ENCODE measurements around the gene ZBTB8B. TPM values are rescaled to one million over a fixed set of nuclear protein-coding genes. Genes with fewer than 3 reads are reported as not detected.
"Not testable (repeated sequence)": the region's sequence is repeated elsewhere in the genome, so short reads cannot be mapped to it uniquely, and the experiment has no call there.

The ZBTB8B gene
- total RNA-seq, 4 donors from 2014 or later = 0.06 to 3.6 TPM; not detected in 2

DNA sequence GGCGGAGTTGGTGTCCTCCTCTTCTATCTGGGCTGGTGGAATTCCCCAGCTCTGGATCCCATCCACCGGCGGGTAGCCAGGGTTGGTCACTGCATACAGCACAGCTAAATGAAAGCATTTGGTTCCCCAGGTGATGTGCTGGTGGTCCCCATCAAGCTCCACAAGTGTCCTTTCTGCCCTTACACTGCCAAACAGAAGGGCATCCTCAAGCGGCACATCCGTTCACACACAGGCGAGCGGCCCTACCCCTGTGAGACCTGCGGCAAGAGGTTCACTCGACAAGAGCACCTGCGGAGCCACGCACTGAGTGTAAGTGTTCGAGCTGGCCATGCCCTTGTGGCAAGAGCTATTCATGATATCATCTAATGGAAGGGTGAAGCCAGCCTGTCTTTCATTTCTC is 15.9 kb downstream of the ZBTB8B start:
- TF ChIP-seq, protein P1, sequence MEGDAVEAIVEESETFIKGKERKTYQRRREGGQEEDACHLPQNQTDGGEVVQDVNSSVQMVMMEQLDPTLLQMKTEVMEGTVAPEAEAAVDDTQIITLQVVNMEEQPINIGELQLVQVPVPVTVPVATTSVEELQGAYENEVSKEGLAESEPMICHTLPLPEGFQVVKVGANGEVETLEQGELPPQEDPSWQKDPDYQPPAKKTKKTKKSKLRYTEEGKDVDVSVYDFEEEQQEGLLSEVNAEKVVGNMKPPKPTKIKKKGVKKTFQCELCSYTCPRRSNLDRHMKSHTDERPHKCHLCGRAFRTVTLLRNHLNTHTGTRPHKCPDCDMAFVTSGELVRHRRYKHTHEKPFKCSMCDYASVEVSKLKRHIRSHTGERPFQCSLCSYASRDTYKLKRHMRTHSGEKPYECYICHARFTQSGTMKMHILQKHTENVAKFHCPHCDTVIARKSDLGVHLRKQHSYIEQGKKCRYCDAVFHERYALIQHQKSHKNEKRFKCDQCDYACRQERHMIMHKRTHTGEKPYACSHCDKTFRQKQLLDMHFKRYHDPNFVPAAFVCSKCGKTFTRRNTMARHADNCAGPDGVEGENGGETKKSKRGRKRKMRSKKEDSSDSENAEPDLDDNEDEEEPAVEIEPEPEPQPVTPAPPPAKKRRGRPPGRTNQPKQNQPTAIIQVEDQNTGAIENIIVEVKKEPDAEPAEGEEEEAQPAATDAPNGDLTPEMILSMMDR (IDR thresholded peaks at IDR 0.05) = no peak
- no peak for TF ChIP-seq POLR2A (IDR thresholded peaks at IDR 0.05)
- H3K27ac ChIP-seq = no peak overlapping the region
- no peaks in the 10 kb centered on the region for H3K36me3 ChIP-seq
- no peak for DNase-seq
- H3K4me1 ChIP-seq = no peaks in the 10 kb centered on the region
- no peaks in the 10 kb centered on the region for H3K27me3 ChIP-seq
- H3K9me3 ChIP-seq = no peaks in the 10 kb centered on the region
- intact Hi-C loops (cut with DNase I; ENCODE audit: low total_unique reads) = no loop called here
- H3K4me3 ChIP-seq = no peak overlapping the region

DNA sequence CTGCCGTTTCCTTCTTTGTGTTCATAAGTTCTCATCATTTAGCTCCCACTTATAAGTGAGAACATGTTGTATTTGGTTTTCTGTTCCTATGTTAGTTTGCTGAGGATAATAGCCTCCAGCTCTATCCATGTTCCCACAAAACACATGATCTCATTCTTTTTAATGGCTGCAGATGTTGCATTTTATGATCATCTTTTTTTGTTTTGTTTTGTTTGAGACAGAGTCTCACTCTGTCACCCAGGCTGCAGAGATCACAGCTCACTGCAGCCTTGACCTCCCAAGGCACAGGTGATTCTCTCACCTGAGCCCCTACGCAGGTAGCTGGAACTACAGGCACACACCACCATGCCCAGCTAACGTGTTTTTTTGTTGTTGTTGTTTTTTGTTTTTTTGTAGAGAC is 16.9 kb downstream of the ZBTB8B start:
- H3K9me3 ChIP-seq; H3K36me3 ChIP-seq; H3K27me3 ChIP-seq; H3K4me1 ChIP-seq; H3K4me3 ChIP-seq; intact Hi-C loops (cut with DNase I; ENCODE audit: low total_unique reads); DNase-seq: not testable (repeated sequence)
- peak overlapping the region; percentile 30 to 46 for H3K27ac ChIP-seq

DNA sequence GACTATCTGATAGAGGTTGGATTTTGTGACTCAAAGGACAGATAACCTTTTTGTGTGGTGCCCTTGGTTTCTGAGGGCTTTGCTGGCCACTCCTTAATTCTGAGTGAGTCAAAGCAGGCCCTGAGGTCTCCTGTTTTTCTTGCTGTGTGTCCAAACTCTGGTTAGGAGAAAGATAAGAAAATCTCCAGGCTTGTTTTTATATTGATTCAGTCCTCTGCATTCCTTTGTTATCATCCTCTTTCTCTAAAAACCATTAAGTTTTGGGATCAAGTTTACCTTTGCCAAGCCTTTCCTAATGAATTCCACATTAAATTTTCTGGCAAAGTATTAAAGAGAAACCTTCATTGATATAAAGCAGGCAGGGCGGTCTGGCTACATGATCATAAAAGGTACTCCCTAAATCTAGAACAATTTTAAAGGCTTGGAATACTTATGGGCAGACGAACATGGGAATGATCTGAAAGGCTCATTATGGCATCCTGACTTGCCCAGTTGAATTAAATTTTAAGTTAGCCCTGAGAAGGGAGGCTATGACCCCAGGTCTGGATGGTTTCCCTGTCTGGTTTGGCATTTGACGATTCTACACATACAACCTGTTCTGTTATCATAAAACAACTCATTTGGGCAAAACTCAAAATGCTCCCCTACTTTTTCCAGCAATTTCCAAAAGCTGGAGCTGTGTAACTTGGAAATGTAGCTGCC is 20.8 kb downstream of the ZBTB8B start:
- H3K4me3 ChIP-seq = no peak overlapping the region
- no peaks in the 10 kb centered on the region for H3K36me3 ChIP-seq
- TF ChIP-seq, protein P1 (IDR thresholded peaks at IDR 0.05) = no peak
- TF ChIP-seq POLR2A (IDR thresholded peaks at IDR 0.05) = no peak
- intact Hi-C loops (cut with DNase I; ENCODE audit: low total_unique reads) = no loop called here
- no peaks in the 10 kb centered on the region for H3K9me3 ChIP-seq
- H3K27me3 ChIP-seq = no peaks in the 10 kb centered on the region
- H3K27ac ChIP-seq = peak overlapping the region; percentile 31 to 66
- H3K4me1 ChIP-seq = no peaks in the 10 kb centered on the region
- DNase-seq = peak in 1 of 2 donors; percentile 56

DNA sequence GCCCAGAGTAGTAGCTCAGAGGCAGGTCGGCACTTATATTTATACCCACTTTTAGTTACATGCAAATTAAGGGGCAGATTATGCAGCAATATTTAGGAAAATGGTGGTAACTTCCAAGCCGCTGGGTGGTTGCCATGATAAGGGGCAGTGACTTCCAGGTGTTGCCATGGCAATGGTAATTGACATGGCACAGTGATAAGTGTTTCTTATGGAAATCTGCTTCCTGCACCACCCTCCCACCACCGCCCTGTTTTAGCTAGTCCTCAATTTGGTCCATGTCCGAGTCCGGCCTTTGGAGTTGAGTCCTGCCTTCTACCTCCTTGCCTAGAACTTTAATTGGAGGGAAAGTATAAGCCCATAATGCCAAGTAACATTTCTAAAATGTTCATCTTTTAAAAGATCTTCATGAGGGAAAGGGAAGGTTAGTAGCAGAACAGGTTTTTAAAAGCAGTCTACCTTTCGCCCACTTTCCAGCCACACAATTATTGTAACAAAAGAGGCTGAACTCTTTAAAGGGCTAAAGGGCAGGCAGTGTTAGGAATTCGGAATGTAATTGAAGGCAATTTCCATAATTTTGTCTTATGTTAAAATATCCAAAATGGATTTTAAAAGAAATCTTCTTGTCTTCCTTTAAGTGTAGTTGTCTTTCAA is 21.7 kb downstream of the ZBTB8B start:
- peak overlapping the region; percentile 31 to 66 for H3K27ac ChIP-seq
- H3K4me1 ChIP-seq = no peaks in the 10 kb centered on the region
- TF ChIP-seq POLR2A (IDR thresholded peaks at IDR 0.05) = no peak
- TF ChIP-seq, protein P1 (IDR thresholded peaks at IDR 0.05) = no peak
- no peak for DNase-seq
- intact Hi-C loops (cut with DNase I; ENCODE audit: low total_unique reads) = no loop called here
- no peak overlapping the region for H3K4me3 ChIP-seq
- H3K9me3 ChIP-seq = no peaks in the 10 kb centered on the region
- no peaks in the 10 kb centered on the region for H3K36me3 ChIP-seq
- no peaks in the 10 kb centered on the region for H3K27me3 ChIP-seq

DNA sequence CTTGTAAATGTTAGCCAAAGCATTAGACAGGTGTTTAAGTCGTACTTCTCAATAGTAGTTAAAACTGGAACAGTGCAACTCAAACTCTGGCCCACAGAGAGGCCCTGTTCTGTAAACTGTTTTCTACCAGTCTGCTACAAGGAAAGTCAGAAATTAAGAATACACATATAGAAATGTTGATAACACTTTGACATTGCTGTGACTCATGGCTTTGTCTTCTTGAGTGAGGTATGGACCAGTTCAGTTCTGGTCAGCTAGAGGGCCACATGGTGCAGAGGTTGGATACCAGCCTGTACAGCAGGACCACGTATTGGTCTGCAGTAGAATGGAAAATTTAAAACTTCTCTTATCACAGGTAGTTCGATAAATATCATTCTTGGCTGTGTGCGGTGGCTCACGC is 22.3 kb downstream of the ZBTB8B start:
- Histone ChIP-seq H3K27ac (peak overlapping the region in 1 of 2 donors; percentile 66), H3K36me3 (no peaks in the 10 kb centered on the region), H3K27me3 (no peaks in the 10 kb centered on the region), H3K9me3 (no peaks in the 10 kb centered on the region), H3K4me3 (no peak overlapping the region), H3K4me1 (no peaks in the 10 kb centered on the region)
- no peak for TF ChIP-seq POLR2A (IDR thresholded peaks at IDR 0.05)
- TF ChIP-seq, protein P1 (IDR thresholded peaks at IDR 0.05) = no peak
- intact Hi-C loops (cut with DNase I; ENCODE audit: low total_unique reads) = no loop called here
- DNase-seq = no peak

Data from uterus (tissue), 4 donors.